Liver (tissue), 3 donors: ENCODE measurements around the gene KIF6.

Experiments used
- FOXA2 ChIP-seq: IDR thresholded peaks from 2 replicates; pipeline ENCODE4 v1.6.1; 2016; ENCODE audit warnings: antibody characterized with exemption
- HNF4A ChIP-seq, 2 donors: conservative IDR thresholded peaks; 2 replicates each; pipeline ENCODE4 v1.6.1; 2016; ENCODE audit warnings: antibody characterized with exemption in 2 of 2, mild to moderate bottlenecking in 2 of 2
- RAD21 ChIP-seq, 2 donors: IDR thresholded peaks; 2 replicates each; pipeline ENCODE4 v1.6.1; 2016; ENCODE audit warnings: antibody characterized with exemption in 2 of 2, mild to moderate bottlenecking in 2 of 2
- SP1 ChIP-seq: IDR thresholded peaks from 2 replicates; pipeline ENCODE4 v1.6.1; 2018; ENCODE audit warnings: antibody characterized with exemption, mild to moderate bottlenecking
- TAF1 ChIP-seq: conservative IDR thresholded peaks from 2 replicates; pipeline ENCODE4 v1.6.1; 2016; ENCODE audit warnings: antibody characterized with exemption, mild to moderate bottlenecking
- YY1 ChIP-seq: IDR thresholded peaks from 2 replicates; pipeline ENCODE4 v1.6.1; 2016; ENCODE audit warnings: antibody characterized with exemption, mild to moderate bottlenecking
- TF ChIP-seq, protein P1 (sequence below): fragments of 150-350 bp; IDR thresholded peaks from 2 replicates; pipeline ENCODE4 v1.5.1; 2017; ENCODE audit warnings: improper control_type of control experiment, low read depth, low read length; ENCODE audit not compliant: missing input control
- TF ChIP-seq, protein P2 (sequence below): IDR thresholded peaks from 2 replicates; pipeline ENCODE4 v1.6.1; 2016; ENCODE audit warnings: antibody characterized with exemption, mild to moderate bottlenecking
- TF ChIP-seq, protein P3 (sequence below): IDR thresholded peaks from 2 replicates; pipeline ENCODE4 v1.6.1; 2016; ENCODE audit warnings: antibody characterized with exemption
- donor health status: healthy.
- donor health status: healthy.

DNA sequence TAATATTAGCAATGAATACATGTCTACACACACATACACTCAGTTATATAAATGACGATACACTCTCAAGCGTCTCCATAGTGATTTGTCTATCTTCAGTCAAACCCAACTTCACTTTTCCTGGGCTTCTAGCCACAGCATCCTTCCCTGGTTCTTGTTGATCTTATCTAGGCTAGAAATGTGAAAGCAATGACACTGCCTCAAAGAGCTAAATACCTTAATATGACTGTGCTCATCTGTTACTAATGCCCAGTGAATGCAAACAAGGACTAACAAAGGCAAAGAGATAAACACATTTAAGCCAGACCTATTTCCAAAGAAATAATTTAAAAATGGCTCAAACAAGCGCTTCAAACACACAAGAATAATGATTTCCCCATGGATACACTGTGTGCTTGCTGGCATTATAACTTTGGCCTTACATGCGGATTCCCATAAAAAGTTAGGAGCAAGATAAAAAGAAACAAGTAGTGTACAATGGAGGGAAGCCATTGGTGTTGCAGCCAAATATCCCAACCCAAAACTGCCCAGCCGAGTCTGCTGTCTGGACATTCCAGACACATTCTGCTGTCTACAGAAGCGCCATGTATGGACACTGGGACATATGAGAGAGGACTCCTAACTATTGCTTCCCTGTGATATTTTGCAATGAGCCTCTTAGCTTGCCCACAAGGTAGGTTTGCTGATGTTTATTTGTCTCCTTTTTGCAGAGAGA is 47.5 kb upstream of the KIF6 start:
- TF ChIP-seq, protein P1, sequence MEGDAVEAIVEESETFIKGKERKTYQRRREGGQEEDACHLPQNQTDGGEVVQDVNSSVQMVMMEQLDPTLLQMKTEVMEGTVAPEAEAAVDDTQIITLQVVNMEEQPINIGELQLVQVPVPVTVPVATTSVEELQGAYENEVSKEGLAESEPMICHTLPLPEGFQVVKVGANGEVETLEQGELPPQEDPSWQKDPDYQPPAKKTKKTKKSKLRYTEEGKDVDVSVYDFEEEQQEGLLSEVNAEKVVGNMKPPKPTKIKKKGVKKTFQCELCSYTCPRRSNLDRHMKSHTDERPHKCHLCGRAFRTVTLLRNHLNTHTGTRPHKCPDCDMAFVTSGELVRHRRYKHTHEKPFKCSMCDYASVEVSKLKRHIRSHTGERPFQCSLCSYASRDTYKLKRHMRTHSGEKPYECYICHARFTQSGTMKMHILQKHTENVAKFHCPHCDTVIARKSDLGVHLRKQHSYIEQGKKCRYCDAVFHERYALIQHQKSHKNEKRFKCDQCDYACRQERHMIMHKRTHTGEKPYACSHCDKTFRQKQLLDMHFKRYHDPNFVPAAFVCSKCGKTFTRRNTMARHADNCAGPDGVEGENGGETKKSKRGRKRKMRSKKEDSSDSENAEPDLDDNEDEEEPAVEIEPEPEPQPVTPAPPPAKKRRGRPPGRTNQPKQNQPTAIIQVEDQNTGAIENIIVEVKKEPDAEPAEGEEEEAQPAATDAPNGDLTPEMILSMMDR = no peak
- TF ChIP-seq HNF4A (conservative IDR thresholded peaks at IDR 0.05) (no peak), SP1 (no peak), YY1 (no peak), FOXA2 (no peak), RAD21 (IDR thresholded peaks at IDR 0.05) (no peak), TAF1 (no peak)
- TF ChIP-seq, protein P2, sequence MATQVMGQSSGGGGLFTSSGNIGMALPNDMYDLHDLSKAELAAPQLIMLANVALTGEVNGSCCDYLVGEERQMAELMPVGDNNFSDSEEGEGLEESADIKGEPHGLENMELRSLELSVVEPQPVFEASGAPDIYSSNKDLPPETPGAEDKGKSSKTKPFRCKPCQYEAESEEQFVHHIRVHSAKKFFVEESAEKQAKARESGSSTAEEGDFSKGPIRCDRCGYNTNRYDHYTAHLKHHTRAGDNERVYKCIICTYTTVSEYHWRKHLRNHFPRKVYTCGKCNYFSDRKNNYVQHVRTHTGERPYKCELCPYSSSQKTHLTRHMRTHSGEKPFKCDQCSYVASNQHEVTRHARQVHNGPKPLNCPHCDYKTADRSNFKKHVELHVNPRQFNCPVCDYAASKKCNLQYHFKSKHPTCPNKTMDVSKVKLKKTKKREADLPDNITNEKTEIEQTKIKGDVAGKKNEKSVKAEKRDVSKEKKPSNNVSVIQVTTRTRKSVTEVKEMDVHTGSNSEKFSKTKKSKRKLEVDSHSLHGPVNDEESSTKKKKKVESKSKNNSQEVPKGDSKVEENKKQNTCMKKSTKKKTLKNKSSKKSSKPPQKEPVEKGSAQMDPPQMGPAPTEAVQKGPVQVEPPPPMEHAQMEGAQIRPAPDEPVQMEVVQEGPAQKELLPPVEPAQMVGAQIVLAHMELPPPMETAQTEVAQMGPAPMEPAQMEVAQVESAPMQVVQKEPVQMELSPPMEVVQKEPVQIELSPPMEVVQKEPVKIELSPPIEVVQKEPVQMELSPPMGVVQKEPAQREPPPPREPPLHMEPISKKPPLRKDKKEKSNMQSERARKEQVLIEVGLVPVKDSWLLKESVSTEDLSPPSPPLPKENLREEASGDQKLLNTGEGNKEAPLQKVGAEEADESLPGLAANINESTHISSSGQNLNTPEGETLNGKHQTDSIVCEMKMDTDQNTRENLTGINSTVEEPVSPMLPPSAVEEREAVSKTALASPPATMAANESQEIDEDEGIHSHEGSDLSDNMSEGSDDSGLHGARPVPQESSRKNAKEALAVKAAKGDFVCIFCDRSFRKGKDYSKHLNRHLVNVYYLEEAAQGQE = no peak
- TF ChIP-seq, protein P3, sequence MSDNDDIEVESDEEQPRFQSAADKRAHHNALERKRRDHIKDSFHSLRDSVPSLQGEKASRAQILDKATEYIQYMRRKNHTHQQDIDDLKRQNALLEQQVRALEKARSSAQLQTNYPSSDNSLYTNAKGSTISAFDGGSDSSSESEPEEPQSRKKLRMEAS = no peak
